Measurements from ENCODE around the gene TSC22D1.

Gene TSC22D1

DNA sequence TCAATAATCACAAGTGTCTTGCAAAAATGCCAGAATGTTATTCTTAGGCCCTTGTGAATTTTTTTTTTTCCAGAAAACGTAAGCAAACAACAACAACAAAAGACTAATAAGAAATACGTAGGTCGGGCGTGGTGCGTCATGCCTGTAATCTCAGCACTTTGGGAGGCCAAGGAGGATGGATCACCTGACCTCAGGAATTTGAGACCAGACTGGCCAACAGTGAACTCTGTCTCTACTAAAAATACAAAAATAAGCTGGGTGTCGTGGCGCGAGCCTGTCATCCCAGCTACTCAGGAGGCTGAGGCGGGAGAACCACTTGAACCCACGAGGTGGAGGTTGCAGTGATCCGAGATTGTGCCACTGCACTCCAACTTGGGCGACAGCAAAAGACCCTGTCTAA is 20.9 kb downstream of the TSC22D1 start:
- Mint-ChIP-seq H3K36me3 (ENCODE audit: low read depth) (peaks cover 27% of the 10 kb centered on the region), H3K9me3 (no peaks in the 10 kb centered on the region), H3K27me3 (ENCODE audit: low read depth) (no peaks in the 10 kb centered on the region), H3K4me1 (no peaks in the 10 kb centered on the region), H3K27ac (no peak overlapping the region), H3K4me3 (no peak overlapping the region)
- TF ChIP-seq, protein P1, sequence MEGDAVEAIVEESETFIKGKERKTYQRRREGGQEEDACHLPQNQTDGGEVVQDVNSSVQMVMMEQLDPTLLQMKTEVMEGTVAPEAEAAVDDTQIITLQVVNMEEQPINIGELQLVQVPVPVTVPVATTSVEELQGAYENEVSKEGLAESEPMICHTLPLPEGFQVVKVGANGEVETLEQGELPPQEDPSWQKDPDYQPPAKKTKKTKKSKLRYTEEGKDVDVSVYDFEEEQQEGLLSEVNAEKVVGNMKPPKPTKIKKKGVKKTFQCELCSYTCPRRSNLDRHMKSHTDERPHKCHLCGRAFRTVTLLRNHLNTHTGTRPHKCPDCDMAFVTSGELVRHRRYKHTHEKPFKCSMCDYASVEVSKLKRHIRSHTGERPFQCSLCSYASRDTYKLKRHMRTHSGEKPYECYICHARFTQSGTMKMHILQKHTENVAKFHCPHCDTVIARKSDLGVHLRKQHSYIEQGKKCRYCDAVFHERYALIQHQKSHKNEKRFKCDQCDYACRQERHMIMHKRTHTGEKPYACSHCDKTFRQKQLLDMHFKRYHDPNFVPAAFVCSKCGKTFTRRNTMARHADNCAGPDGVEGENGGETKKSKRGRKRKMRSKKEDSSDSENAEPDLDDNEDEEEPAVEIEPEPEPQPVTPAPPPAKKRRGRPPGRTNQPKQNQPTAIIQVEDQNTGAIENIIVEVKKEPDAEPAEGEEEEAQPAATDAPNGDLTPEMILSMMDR (IDR thresholded peaks at IDR 0.05; ENCODE audit: unreplicated experiment in 3 of 3) = no peak

DNA sequence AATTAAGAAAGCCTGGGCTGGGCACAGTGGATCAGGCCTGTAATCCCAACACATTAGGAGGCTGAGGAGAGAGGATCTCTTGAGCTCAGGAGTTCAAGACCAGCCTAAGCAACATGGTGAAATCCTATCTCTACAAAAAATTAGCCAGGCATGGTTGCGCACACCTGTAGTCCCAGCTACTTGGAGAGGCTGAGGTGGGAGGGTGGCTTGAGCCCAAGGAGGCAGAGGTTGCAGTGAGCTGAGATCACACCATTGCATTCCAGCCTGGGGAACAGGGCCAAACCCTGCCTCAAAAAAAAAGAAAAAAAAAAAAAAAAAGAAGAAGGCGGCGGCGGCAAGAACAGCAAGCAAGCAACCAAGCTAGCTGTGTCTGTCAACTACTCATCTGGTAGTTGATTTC is 26.7 kb downstream of the TSC22D1 start:
- Mint-ChIP-seq H3K4me3 (no peak overlapping the region), H3K27ac (no peak overlapping the region), H3K9me3 (no peaks in the 10 kb centered on the region), H3K4me1 (no peaks in the 10 kb centered on the region), H3K27me3 (ENCODE audit: low read depth) (no peaks in the 10 kb centered on the region), H3K36me3 (ENCODE audit: low read depth) (peaks cover 23% of the 10 kb centered on the region)
- TF ChIP-seq, protein P1 (IDR thresholded peaks at IDR 0.05; ENCODE audit: unreplicated experiment in 3 of 3) = no peak

DNA sequence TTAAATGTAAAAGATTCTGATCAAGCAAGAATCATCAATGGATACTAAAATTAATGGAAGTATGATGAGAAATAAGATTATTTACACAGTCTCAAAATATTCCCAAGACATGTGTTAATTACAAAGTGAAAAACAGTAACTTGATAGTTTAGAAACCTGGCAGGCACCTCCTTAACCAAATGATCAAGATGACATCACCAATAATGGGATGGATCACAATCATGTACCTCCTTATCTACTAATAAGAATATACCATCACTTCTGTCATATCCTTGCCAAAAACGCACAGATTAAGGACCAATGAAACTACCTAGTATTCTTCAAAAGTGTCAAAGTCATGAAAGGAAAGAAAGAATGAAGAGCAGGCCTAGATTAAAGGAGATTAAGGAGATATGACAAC is 30.0 kb downstream of the TSC22D1 start:
- no peak overlapping the region for H3K27ac Mint-ChIP-seq
- H3K27me3 Mint-ChIP-seq (ENCODE audit: low read depth) = no peaks in the 10 kb centered on the region
- no peaks in the 10 kb centered on the region for H3K9me3 Mint-ChIP-seq
- no peak overlapping the region for H3K4me3 Mint-ChIP-seq
- TF ChIP-seq, protein P1 (IDR thresholded peaks at IDR 0.05; ENCODE audit: unreplicated experiment in 3 of 3) = no peak
- peaks cover 4% of the 10 kb centered on the region for H3K36me3 Mint-ChIP-seq (ENCODE audit: low read depth)
- peaks cover 9% of the 10 kb centered on the region for H3K4me1 Mint-ChIP-seq

DNA sequence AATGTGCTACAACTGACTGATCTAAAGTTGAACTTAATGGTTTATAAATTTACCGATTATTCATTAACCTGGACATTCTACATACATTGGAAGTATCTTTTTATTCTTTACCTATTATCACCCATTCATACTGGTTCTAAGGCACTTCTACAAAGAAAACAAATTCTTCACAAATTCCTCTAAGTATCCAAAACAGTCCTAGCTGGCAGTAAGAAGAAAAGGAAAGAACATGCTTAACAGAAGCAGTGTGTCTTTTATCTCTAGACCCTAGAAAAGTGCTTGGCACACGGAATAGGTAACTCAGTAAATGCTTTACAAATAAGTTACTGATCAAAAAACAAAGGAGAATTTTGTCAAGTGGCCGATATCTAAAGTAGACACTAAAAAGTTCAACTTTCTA is 32.8 kb downstream of the TSC22D1 start:
- Mint-ChIP-seq H3K27ac (peak overlapping the region; percentile 54 to 89 (median 76)), H3K4me1 (peaks cover 15% of the 10 kb centered on the region), H3K27me3 (ENCODE audit: low read depth) (no peaks in the 10 kb centered on the region), H3K9me3 (no peaks in the 10 kb centered on the region), H3K4me3 (peak overlapping the region in 2 of 3 experiments; percentile 18 to 20), H3K36me3 (ENCODE audit: low read depth) (peaks cover 4% of the 10 kb centered on the region)
- TF ChIP-seq, protein P1 (IDR thresholded peaks at IDR 0.05; ENCODE audit: unreplicated experiment in 3 of 3) = no peak

DNA sequence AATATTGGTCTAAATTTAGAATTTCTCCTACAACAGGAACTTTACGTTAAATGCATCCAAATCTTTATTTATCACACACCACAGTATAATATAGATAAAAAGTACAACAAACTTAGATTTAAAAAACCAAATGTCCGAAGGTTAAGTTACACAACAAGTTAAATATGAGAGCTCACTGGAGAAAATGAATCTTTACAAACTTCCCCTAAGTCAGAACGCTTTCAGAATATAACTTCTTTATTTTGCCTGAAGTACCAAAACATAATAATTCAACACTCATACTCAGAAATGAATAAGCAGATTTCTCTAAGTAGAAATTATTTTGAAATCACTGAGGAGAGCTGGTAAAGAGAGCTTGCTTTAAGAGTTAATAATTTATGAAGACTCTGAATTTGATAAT is 33.8 kb downstream of the TSC22D1 start:
- Mint-ChIP-seq H3K27me3 (ENCODE audit: low read depth) (no peaks in the 10 kb centered on the region), H3K36me3 (ENCODE audit: low read depth) (peaks cover 8% of the 10 kb centered on the region), H3K27ac (peak overlapping the region; percentile 60 to 76 (median 65)), H3K4me3 (no peak overlapping the region), H3K9me3 (no peaks in the 10 kb centered on the region), H3K4me1 (peaks cover 15% of the 10 kb centered on the region)
- TF ChIP-seq, protein P1 (IDR thresholded peaks at IDR 0.05; ENCODE audit: unreplicated experiment in 3 of 3) = no peak

DNA sequence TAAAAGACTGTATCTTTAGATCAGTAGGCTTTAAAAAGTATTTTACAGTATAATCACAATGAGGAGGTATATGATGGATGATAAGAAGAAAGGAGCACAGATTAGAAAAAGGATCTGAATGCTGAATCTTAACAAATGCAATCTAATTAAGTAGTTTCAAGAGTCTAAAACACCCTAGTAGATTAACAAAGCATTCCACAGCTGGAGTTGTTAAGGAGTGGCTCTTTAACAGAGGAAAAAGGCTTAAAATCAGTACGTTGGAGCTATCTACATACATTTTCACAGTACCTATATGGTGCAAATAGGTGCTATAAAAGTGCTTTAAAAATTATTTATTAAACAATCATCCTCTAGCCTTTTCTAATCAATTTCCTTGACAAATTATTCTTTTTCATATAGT is 34.5 kb downstream of the TSC22D1 start:
- Mint-ChIP-seq H3K27ac (peak overlapping the region; percentile 51 to 86 (median 65)), H3K9me3 (no peaks in the 10 kb centered on the region), H3K27me3 (ENCODE audit: low read depth) (no peaks in the 10 kb centered on the region), H3K36me3 (ENCODE audit: low read depth) (peaks cover 8% of the 10 kb centered on the region), H3K4me1 (peaks cover 15% of the 10 kb centered on the region), H3K4me3 (no peak overlapping the region)
- TF ChIP-seq, protein P1 (IDR thresholded peaks at IDR 0.05; ENCODE audit: unreplicated experiment in 3 of 3) = no peak

Measured in nephron (organoid).